HG03469 (cell line): ENCODE results near the gene VPS51.

Experiments
- ATAC-seq: cut with Tn5 transposase; IDR thresholded peaks from one replicate; pipeline ENCODE4 v1.9.1; 2021; ENCODE audit warnings: mild to moderate bottlenecking, moderate library complexity, moderate number of reproducible peaks; ENCODE audit not compliant: unreplicated experiment

Gene VPS51

GRCh38 chr11:65095974-65096806, at the start of gene VPS51:
TSS of gene VPS51 (plus strand) at chr11:65096214. CDS start at chr11:65096251, 37 bp downstream.
- peak; percentile 50 for ATAC-seq

GRCh38 chr11:65047581-65048422, 48.2 kb upstream of the VPS51 start:
- no peak for ATAC-seq

- no peak for ATAC-seq
Measured at GRCh38 chr11:65051398-65051858, 44.6 kb upstream of the VPS51 start.

- no peak for ATAC-seq
Measured at GRCh38 chr11:65053827-65054508, 42.0 kb upstream of the VPS51 start.

- no peak for ATAC-seq
Measured at GRCh38 chr11:65055538-65055937, 40.5 kb upstream of the VPS51 start.

- ATAC-seq = no peak
Measured at GRCh38 chr11:65056999-65057398, 39.0 kb upstream of the VPS51 start.

GRCh38 chr11:65057526-65057925, 38.5 kb upstream of the VPS51 start:
- no peak for ATAC-seq

- ATAC-seq = no peak
Measured at GRCh38 chr11:65058012-65058411, 38.0 kb upstream of the VPS51 start.

GRCh38 chr11:65058419-65059054, 37.5 kb upstream of the VPS51 start, which contains the start of gene NAALADL1:
TSS of gene NAALADL1 (minus strand) at chr11:65058553. CDS start at chr11:65058521, 32 bp downstream.
- ATAC-seq = no peak

GRCh38 chr11:65059523-65059922, 36.5 kb upstream of the VPS51 start:
- ATAC-seq = no peak

- no peak for ATAC-seq
Measured at GRCh38 chr11:65059959-65060824, 35.8 kb upstream of the VPS51 start.

GRCh38 chr11:65060913-65061408, 35.1 kb upstream of the VPS51 start:
- ATAC-seq = no peak

- no peak for ATAC-seq
Measured at GRCh38 chr11:65063532-65063931, 32.5 kb upstream of the VPS51 start.

GRCh38 chr11:65064847-65065240, 31.2 kb upstream of the VPS51 start:
- ATAC-seq = no peak

- no peak for ATAC-seq
Measured at GRCh38 chr11:65065851-65066250, 30.2 kb upstream of the VPS51 start.

- no peak for ATAC-seq
Measured at GRCh38 chr11:65066315-65066714, 29.7 kb upstream of the VPS51 start.

GRCh38 chr11:65066805-65067291, 29.2 kb upstream of the VPS51 start:
- no peak for ATAC-seq

- ATAC-seq = no peak
Measured at GRCh38 chr11:65067446-65067845, 28.6 kb upstream of the VPS51 start.

GRCh38 chr11:65069217-65069616, 26.8 kb upstream of the VPS51 start:
- ATAC-seq = no peak
